ENCODE results near the gene TMEM201. TPM values are rescaled to one million over a fixed set of nuclear protein-coding genes. Genes with fewer than 3 reads are reported as not detected.
"Not testable (repeated sequence)": the region's sequence is repeated elsewhere in the genome, so short reads cannot be mapped to it uniquely, and the experiment has no call there.

Gene TMEM201
- total RNA-seq, 1 donor from 2014 or later, result 4.7 TPM

DNA sequence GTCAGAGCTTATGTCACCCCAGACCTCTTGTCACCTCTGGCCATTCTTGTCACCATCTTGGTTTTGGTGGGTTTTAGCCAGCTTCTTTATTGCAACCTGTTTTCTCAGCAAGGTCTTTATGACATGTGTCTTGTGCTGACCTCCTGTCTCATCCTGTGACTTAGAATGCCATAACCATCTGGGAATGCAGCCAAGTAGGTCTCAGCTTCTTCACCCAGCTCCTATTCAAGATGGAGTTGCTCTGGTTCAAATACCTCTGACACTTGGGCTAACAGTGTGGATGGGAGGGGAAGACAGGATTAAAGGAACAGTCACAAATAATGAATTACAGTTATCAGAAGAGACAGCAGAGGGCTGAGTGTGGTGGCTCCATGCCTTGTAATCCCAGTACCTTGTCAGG is 32.3 kb downstream of the TMEM201 start:
- no peak for DNase-seq

DNA sequence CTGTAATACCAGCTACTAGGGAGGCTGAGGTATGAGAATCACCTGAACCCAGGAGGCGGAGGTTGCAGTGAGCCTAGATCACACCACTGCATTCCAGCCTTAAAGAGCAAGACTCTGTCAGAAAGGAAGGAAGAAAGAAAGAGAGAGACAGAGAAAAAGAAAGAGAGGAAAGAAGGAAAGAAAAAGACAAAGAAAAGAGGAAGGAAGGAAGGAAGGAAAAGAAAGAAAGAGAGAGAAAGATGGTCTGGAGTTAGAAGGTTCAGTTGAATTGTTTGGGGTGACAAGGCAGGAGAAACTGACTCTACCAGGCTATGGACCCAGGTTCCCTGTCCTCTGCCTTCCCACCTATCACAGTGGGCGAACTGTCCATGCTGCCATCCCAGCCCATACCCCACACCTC is 35.4 kb downstream of the TMEM201 start:
- no peak for DNase-seq

DNA sequence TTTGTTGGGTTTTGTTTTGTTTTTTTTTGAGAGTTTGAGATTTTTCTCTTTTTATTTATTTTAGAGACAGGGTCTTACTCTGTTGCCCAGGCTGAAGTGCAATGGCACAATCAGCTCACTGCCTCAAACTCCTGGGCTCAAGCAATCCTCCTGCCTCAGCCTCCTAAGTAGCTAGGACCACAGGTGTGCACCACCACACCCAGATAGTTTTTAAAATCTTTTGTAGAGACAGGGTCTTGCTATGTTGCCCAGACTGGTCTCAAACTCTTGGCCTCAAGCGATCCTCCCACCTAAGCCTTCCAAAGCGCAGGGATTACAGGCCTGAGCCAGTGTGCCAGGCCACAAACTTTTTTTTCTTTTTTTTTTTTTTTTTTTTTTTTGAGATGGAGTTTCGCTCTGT is 36.3 kb downstream of the TMEM201 start:
- DNase-seq, result not testable (repeated sequence)

DNA sequence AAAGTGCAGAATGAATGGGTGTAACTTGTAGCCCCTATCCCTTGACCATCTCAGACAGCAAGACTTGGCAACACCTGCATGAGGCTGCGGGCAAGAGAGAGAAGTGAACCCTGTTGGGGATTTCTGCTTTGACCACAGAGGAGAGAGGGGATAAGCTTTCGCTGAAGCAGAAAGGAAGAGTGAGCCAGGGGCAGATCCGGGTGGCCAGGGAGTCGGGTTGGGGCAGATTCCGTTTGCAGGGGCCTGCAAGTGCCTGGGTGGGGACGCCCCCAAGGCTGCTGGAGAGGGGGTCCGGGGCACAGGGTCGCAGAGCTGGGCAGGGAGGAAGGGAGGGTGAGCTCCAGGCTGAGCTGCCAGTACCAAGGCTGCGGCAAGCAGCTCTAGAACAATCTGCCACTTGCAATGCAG is 37.5 kb downstream of the TMEM201 start:
- no peak for DNase-seq

DNA sequence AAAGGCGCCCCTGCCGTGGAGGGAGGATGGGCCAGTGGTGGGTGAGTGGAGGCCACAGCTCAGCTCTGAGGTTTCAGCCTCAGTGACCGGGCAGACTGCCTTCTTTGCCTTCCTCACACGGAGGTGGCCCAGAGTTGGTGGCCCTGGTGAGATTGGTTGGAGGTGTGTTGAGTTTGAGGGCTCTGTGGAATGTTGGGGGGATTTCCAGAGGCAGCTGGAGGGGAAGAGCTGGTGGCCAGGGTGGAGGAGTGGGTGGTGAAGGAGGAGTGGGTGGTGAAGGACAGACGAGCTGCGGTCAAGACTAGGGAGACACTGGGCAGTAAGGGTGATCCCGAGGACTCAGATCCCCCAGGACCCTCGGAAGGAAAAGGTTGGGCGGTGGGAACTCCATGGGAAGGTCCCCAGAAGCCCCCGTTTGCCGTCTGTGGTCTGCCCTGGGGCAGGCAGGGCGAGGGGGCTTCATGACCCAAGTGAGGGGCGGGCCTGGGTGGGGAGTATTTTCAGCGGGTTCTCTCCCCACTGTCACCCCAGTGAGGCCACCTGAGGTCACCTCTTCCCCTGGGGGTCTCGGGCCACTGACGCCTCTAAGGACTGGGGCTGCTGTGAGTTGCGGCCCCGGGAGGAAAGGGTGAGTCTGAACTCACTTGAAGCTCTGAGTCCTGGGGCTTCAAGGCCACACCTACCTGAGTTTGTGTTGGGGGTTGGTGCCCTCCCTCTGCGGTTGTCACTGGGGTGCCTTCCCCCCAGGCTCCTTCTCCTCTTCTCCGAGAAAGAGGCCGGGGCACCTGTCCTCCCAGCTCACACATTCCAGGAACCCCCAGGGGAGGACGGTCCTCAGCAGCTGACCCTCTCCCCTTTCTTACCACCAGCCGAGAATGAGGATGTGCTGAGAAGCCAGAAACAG is 40.1 kb downstream of the TMEM201 start:
- DNase-seq, result no peak

DNA sequence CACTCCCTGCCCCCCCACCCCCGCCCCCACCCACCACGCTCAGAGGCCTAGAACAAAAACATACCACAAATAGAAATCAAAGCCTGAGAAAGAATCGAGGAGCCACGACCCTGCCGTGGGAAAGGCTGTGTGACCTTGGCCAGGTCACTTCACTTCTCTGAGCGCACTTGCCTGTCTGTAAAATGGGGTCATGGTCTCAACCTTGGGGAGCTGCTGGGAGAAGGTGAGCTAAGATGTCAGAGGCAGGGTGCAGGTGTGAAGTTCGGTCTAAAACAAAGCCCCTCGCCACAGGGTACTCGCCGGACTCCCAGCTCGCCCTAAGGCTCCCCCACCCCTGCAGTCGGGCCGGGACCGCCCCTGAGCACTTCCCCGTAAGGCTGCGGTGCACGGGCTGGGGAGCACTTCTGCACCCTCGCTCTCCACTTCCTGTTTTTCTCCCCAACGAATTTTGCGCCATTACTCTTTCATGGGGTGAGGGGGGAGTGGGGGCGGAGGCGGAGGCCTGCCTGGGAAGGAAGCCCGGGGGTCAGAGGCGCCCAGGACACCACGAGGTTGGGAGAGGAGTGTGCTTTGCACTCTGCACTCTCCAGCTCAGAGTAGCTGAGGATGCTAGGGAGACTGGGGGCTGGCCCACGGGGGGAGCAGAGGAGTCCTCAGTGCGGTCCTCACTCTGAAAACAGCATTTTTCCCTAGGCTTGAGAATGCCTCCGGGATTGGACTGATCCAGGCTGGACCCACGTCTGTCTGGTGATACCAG is 40.9 kb downstream of the TMEM201 start:
- no peak for DNase-seq

DNA sequence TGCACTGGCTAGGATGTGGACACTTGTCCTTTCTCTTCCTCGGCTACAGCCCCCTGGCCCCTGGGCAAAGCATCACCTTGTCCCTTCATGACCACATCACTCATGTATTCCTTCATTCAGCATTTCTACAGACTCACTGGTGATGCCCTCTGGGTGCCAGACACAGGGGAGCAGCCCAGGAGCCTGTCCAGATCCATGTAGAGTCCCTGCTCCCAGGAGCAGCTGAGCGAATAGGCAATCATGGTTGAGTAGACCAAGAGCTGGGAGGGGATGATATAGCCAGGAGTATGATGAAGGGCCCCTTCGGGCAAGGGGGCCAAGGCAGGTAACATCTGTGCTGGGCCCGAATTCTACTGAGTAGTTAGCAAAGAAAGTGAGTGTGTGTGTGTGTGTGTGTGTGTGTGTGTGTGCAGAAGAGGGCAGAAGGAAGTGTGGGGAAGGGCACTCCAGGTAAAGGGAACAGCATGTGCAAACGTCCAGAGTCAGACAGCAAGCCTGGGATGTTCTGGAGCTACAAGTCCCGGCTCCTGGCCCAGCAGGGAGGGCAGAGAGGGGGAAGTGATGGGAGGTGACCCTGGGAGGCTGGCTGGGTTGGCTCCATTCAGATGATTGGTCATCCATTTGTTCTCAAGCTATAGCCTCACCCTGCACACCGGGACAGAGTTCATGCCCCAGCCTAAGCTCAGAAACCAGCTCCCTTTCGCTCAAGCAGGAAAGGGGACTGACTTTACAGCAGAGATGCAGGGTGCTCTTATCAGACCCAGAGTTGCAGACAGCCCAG is 41.8 kb downstream of the TMEM201 start:
- DNase-seq, result no peak

DNA sequence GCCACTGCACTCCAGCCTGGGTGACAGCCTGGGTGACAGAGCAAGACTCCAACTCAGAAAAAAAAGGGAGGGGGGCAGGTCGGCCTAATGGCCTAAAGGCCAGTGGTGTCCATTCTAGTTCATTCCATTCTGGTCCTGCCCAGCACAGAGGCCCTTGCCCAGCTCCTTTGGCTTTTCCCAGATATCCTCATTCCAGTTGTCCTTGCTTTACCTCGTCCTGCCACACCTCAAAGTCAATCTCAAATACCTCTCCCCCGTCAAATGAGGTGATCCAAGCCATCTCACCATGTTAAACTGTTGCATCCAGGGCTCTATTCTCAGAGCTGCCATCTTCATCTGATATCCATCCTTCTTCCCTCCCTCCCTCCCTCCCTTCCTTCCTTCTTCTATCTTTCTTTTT is 42.9 kb downstream of the TMEM201 start:
- DNase-seq, result no peak

DNA sequence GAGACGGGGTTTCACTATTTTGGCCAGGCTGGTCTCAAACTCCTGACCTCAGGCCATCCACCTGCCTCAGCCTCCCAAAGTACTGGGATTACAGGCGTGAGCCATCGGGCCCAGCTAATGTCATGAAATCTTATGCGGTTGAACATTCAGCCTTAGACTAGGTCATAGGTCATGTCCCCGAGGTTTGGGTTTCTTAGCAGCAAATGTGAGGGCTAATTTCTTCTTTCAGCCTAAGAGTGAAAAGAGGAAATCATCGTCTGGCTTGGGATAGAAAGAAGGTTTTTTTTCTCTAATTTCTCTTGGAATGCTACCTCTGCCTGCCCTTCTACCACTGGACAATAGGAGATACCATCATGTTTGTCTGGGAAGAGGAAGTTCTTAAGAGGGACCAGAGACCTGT is 44.8 kb downstream of the TMEM201 start:
- DNase-seq, result no peak

DNA sequence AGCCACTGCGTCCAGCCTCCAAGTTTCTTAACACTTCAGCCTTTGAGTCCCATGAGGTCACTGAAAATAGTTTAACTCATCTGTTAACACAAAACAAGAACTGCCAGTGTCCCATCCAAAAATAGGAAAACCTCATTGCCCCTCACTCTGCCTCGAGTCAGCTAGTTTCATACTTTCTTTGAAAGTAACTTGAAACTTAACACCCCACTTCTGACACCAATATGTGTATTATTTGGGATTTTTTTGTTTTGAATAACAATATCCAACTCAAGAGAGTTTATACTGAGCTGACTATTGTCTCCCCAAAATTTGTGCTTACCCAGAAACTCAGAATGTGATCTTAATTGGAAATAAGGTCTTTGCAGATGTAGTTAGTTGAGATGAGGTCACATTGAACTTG is 45.9 kb downstream of the TMEM201 start:
- DNase-seq, result no peak

DNA sequence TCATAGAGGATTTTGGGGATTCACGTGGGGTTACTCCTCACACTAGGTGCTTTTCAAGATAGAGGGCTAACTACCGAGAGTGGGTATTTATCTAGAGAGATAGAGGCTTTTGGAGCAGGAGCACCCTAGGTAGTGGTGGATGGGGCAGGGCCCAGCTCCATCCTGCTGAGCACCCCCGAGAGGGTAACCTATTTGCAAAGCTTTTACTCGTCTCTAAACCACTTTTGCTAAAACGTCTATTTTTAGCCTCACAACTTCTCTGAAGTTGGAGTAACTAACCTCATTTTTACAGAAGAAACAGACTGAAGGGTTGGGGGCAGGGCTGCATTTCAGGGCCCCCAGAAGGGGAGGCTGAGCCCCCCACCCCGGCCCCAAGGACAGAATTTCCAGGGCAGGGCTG is 50.5 kb downstream of the TMEM201 start:
- no peak for DNase-seq

DNA sequence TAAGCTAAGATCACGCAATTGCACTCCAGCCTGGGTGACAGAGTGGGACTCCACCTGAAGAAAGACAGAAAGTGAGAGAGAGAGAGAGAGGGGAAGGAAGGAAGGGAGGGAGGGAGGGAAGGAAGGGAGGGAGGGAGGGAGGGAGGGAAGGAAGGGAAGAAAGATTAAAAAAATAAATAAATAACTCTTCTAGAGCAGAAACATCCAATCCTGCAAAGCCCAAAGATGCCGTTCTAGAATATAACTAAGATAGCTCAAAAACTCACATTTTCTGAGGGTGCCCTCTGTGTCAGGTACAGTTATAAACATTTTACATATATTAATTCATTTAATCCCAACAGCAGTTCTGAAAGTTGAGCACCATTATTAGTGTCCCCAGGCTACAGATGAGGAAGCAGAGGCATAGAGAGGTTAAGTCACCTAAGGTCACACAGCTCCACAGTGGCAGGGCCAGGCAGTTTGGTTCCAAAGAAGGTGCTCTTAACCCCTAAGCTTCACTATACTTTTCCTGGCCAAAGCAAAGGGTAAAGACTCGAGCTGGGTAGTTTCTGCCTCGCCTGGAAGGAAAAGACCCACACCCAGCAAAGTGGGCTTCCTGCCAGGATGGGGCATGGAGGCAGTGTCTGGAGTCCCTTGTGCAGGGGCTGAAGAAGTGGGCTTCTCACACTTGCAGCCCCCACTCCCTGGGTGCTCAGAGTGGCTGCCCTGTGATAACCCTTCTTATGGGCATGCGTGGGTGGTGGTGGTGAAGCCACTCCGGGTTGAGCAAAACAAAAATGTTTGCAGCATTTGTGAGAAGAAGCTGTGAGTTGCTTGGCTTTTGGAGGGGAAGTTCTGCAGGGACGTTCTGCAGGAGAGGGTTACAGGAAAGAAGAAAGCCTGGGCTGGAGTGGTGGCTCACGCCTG is 54.9 kb downstream of the TMEM201 start:
- DNase-seq, result no peak

DNA sequence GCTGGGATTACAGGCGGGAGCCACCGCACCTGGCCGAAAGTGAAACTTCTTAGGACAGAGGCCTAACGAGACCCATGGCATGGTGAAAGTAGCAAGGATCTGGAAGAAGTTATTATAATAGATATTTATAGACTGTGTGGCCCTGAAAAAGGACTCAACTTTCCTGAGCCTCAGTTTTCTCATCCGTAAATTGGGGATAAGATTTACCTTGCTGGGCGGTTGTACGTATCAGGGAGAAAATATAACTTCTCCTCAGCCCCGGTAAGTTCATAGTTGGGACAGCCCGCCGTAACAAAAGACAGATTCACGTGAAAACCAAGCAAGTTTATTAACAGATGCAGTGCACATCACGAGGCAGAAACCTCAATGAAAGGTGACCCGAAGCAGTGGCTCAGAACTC is 57.3 kb downstream of the TMEM201 start:
- DNase-seq, result no peak

DNA sequence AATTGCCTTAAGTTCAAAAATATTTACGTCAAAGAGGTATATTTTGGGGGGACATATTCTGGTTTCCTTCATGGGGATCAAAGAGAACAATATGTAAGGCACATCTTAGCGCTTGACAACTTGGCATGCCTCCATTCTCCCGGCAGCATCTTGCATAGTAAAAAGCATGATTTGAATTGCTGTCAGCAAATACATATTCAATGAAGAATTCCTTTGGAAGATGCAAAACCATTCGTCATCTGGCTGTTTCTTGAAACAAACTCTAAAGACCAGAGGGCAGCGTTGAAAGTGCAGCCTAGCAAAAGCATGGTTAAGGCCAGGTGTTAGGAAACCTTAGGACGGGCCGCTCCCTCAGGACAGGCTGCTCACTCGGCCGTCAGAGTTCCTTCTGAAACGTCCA is 59.5 kb downstream of the TMEM201 start:
- DNase-seq, result no peak

DNA sequence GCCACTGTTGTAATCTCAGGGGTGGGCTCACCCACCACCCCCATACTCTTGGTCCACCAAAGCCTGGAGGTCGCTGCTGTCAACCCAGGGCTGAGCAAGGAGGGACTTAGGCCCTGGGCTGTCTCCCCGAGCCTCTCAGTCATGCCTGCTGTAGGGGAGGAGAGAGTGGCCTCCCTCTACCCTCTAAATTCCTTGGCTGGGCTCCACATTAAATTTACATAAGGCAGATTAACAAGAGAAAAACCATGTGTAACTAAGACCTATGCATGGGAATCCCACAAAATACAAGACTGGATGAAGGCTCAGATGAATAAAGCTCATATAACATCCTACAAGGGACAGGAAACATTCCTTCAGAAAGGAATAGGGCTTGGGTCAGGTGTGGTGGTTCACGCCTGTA is 61.1 kb downstream of the TMEM201 start:
- no peak for DNase-seq

DNA sequence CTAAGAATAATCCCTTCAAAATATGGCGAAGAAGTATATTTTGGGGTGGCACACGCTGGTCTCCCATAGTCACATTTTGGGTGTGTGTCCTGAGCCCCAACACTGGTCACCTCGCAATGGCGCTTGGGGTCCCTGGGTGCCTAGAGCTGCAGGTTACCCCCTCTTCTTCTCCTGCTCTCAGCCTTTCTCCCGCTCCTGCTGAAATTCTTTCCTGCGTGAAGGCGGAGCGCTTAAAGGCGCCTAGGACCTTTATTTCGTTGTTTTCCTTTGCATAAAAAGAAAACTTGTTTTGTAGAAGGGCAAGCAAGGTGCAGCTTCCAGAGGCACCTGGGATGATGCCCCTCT is 62.5 kb downstream of the TMEM201 start:
- no peak for DNase-seq

DNA sequence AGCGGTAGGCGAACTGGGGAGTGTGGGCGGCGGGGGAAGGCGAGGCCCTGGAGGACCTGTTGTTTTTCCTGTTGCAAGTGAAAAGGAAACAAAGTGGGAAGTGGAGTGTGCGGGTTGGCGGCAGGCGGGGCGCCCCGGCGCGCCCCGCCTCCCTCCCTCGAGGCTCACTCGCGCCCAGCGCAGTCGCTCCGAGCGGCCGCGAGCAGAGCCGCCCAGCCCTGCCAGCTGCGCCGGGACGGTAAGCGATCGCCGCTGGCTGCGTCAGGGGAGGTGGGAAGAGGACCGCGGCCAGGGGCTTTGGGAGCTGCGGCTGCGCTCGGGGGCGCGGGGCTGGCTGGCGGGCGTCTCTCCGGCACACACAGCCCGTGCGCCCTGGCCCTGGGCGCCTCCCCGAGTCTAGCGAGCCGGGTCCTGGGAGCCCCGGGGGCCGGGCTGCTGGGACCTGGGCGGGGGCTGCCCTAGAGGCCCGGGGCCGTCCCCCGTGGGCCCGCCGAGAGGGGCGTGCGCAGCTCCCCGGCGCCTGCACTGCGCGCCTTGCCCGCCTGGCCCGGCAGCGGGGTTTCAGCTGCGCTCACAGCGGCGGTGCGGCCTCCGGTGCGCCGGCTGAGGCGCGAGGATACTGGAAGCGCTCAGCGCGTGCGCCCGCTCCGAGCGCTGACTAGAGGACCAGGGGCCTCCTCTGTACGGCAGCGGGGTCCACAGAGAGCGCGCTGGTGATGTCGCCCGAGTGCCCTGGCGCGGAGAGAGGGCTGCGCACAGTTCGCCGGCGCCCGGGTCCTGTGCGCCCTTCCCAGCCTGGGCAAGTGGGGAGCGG is 63.1 kb downstream of the TMEM201 start, which contains the start of gene PIK3CD:
PIK3CD (plus strand) TSS at position 167 of the 814 bp plus-strand sequence. CDS start 58,725 bp downstream, outside the sequence.
- no peak for DNase-seq

DNA sequence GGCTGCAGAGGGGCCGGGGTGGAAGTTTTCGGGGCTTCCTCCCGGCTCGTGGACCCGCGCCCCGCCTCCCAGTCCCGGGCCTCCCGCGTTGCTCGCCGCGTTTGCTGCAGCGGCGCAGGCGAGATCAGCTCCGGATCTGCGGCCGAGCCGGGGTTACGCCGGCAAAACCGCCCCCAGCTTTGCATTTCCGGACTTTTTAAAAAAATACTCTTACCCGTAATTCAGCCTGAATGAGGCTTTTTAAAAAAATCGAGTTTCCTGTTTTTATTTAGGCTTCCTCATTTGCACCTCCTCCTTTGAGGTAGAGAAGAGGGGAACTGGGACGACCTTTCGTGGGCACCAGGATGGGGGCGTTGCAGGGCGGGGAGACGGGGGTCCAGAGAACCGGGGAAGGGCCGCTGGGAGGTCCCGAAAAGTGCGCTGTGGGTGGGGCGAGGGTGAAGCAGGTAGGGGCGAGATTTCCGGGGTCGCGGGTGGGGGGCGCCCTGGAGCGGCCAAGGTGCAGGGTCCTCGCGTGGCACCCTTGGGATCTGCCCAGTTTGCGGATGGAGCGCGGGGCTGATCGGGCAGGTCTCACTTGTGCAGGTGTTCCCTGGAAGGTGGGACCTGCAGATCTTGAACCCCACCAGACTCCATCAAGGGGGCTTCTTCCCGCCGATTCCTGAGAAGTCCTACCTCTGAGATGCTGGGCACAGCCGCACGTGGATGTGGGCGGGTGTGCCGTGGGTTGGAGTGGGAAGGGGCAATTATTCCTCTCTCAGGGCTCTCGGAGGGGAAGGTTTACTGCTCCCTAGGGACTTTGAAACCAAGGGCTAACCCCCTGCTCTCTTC is 63.9 kb downstream of the TMEM201 start:
- DNase-seq, result no peak

DNA sequence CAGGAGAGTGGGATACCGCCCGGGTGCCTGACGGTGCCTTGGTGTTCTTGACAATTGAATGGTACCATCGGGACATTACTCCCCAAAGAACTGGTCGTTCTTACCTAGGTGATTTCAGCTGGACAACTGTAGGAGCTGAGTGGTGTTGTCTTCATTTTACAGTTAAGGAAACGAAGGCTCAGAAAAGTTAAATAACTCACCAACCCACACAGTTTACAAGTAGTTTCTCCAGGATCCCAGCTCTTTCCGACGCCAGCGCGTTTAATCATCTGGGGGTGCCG is 64.4 kb downstream of the TMEM201 start:
- DNase-seq, result no peak

DNA sequence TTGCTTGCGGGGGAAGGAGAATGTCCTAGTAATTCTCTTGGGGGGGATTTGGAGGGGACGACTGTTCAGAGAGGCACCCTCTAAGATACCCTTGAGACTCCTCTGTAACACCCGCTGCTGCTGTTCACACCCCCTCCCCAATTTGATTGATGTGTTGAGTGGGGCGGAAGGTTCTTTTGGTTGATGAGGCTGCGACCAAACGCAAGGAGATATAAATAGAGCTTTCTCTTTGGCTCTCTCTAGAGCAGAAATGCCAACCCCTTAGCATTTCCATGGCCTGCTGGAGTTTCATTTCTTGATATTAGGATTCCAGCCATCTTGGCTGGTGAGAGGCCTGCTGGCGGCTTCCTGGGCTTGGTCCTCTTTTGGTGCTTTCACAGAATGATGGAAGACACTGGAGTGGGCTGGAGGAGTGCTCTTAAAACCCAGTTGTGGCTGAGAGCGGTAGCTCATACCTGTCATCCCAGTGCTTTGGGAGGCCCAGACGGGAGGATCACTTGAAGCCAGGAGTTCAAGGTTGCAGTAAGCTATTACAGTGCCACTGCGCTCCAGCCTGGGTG is 64.9 kb downstream of the TMEM201 start:
- DNase-seq, result no peak
